HK-2 (cell line): ENCODE measurements around the gene MKS1.

Experiments
- DNase-seq: peaks from one replicate; pipeline ENCODE4 v3.0.0-alpha.2; 2018; ENCODE audit not compliant: unreplicated experiment

MKS1 gene

DNA sequence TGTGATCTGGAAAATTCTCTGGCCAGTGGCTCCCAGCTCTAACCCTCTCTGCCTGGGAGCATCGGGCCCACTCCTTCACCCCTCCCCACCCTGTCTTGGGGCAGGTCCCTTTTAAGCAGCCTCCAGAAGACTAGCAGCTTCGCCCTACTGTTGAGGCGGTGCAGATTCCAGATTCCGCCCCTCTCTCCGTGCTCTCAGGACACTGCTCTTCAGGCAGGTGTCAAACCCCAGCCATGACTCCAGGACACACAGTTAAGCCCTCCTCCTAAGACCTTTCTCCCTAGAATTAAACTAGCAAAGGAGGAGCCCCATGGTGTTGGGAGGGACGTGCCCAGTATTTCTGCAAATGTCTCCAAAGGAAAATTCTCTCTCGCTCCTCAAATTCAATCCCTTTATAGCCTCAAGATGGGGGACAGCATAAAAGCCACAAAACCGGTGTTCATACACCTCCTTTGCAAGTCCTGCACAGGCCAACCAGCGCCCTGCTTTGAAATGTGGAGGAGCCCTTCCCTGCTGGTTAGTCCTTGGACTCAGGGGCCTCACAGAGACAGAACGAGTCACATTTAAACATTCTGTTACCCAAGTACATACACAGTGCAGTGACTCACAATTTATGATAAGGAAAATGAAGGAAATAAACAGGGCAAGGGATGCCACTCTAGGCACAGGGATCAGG lies 26.5 kb upstream of the MKS1 start:
- DNase-seq = no peak

DNA sequence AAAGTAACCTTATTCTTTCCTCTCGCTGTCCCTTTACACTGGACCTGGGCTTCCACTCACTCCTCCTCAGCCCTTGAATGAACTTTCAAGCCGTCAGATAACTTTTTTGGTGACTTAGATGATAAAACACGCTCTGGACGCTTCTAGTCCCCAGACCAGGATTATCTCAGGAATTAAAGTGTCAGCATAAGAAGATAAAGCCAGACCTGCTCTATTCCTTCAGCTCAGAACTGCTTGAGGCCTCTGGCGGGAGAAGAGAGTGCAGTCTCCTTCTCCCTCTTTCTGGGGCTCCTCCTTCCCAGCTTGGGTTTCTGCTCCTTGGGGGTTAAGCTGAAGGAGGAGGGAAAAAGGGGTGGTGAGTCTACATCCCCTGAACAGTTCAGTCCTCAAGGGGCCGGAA lies 25.9 kb upstream of the MKS1 start:
- no peak for DNase-seq

DNA sequence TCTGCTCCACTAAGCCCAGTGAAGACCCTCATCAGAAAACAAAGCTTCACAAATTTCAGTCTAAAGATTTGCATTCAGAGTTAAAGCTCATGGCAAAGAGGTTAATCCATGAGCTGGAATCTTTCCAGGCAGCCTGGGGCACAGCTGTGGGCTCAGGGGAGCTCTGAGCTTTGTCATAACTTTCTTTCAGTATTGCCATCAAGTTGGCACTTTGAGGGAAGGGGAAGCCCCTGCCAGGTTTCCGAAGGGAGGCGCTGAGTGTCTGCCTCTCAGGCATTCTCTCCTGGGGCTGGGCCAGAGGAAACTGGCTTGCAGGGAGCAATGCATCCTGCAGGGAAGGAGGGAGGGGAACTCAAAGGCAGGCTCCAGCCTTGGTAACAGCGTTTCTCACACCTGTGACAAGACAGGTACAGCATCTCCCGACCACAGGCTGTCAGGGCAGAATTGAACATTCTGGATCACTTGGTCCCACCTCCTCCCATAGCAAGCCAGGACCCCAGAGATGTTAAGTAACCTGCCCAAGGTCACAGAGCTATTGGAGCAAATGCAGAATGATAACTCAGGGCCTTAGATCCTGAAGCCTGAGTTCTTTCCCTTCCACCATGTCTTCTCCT lies 23.2 kb upstream of the MKS1 start:
- no peak for DNase-seq

GRCh38 chr17:58239987-58240386 lies 20.9 kb upstream of the MKS1 start:
- DNase-seq = no peak

- DNase-seq = no peak
Measured at GRCh38 chr17:58238147-58238634, 19.1 kb upstream of the MKS1 start, which contains the start of gene LPO. Gene LPO, plus strand, starts transcription at chr17:58238584. Its CDS starts 4,396 bp downstream, at chr17:58242980.

DNA sequence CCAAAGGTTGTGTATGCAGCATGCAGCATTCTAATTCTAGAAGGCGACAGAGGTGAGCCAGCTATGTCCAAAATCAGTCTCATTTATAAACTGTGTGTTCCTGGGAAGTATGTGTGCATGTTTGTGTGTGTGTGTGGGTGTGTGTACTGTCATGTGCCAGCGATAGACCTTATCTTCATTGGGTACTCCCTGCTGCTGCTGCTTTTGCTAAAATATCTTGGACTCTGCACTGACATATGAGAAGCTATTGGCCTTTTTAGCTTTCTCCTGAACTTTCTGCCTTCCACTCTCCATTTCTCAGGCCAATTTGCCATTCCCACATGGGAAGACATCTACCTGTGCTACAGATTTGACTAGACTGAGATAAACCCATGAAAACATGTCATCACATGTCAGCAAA lies 17.3 kb upstream of the MKS1 start:
- DNase-seq = no peak

- no peak for DNase-seq
Measured at GRCh38 chr17:58235821-58236220, 16.8 kb upstream of the MKS1 start.

- no peak for DNase-seq
Measured at GRCh38 chr17:58234512-58234911, 15.5 kb upstream of the MKS1 start.

GRCh38 chr17:58233543-58233942 lies 14.5 kb upstream of the MKS1 start:
- DNase-seq = no peak

DNA sequence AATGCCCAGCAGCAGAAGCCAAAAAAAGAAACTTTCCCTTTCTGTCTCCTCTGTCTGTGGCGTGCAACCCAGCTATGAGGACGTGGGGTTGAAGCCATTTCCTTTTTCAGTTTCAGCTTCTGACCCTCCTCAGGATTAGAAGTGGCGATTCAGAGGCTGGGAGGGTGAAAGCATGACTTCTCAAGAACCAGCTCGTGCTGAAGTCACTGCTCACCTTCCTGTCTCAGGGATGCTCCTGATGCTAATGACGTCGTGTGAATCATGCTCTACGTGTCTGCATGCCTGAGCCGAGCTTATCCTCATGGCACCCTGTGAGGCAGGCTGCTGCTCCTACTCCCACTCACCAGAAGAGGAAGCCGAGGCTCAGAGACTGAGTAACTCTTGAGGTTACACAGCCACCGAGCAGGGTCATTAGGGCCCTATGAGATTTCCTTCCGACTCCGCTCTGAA lies 13.7 kb upstream of the MKS1 start:
- DNase-seq = peak; percentile 83

DNA sequence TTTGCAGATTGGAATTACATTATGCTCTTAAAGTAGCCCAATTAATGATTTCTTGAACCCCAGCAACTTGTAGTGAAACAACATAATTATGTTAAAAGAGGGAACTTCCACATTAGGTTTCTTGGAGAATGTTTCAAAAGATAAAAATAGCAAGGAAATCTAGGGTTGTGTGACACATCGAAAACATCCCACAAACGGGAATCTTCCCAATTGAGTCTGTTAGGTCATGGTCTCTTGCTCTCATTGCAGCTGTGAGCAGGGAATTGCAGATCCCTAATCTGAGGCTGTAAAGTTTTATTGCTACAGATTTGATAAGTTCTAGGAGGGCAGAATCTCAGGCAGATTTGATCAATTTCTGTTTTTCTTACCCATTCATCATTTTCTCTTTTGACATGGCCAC lies 12.6 kb upstream of the MKS1 start:
- DNase-seq = no peak

- no peak for DNase-seq
Measured at GRCh38 chr17:58229881-58230280, 10.8 kb upstream of the MKS1 start.

DNA sequence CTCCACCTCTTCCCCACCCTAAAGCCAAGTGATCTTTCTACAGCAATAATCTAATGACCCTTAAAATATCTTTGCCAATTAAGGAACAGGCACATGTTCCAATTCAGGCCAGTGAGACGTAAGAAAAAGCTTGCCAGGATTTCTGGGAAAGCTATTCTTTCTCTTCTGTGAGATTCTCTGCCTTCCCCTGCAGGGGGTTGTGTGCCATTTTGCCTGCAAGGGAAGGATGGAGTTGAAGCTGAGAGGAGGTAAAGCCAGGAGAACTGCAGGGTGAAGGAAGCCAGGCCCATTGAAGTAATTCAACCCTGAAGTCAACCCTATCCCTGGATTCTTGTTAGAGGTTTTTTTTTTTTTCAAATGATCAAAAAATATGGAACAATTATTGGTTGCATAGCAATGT lies 10.3 kb upstream of the MKS1 start:
- no peak for DNase-seq

DNA sequence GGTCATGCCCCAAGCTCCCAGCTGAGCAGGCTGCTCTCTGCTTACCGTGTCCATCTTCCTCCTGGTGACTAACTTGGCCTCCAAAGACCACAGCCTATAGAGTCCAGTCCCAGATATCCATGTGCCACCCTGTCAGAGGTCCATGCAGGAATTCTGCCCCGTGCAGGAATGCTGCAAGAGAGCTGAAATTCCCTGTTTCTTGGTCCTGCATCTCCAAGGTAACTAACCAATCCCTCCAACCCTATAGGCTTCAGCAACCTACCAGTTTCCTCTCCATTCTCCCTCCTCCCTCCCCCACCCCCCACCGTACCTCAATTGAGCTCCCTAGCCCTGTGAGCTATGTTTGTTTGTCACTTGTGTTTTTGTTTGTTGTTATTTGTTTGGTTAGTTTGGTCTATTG lies 9.6 kb upstream of the MKS1 start:
- DNase-seq = no peak

DNA sequence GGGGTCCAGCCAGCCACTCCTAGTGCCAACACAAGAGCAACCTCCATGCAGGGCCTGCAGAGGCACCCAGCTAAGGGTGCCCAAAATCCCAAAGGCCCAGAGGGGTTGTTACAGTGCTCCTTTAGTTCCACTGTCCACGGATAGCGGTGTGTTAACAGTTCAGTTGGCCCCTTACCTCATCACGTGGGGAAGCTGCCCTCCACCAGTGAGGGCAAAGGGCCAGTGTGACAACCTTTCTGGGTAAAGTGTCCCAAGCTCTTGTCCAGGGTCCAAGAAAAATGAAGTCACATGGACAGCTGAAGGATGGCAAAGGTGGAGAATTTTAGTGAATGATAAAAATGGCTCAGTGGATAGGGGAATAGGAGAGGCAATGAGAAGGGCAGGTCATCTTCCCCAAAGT lies 8.7 kb upstream of the MKS1 start:
- DNase-seq = no peak

- no peak for DNase-seq
Measured at GRCh38 chr17:58224315-58224714, 5.3 kb upstream of the MKS1 start.

DNA sequence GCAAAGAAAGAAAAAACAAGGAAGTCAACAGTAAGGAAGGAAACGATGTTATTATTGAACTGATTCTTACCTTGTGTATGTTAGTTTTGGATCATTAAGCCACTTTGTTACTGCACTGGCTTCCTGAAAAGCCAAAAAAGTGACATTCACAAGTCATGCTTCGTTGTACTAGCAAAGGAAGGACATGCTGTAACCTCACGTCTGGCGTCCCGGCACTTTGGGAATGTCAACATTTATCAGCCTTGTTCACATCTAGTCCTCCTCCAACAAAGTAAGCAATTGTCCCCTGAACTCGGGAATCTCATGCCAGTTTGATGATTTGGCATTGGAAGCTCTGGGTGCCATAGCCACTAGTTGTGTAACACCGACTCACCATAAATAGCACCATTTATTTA lies 731 bp upstream of the MKS1 start:
- DNase-seq = no peak

GRCh38 chr17:58217766-58218165 lies 1.3 kb downstream of the MKS1 start:
- no peak for DNase-seq

DNA sequence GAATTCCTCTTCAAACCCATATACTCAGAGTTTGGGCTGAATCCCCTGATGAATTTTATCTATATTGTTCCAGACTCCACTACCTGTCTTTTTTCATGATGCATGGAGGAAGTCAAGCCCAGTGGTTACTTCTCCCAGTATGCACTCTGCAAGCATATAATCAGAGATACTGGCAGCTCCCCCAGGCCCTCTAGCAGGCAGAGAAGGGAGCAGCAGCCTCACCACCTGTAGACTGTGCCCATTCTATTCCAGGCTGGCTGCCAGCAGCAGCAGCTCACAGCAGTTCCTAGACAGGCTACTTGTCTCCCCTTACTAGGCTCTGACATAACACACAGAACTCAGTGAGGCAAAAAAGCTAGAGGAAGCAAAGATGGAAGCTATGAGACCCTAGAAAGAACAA lies 3.4 kb downstream of the MKS1 start:
- DNase-seq = no peak

DNA sequence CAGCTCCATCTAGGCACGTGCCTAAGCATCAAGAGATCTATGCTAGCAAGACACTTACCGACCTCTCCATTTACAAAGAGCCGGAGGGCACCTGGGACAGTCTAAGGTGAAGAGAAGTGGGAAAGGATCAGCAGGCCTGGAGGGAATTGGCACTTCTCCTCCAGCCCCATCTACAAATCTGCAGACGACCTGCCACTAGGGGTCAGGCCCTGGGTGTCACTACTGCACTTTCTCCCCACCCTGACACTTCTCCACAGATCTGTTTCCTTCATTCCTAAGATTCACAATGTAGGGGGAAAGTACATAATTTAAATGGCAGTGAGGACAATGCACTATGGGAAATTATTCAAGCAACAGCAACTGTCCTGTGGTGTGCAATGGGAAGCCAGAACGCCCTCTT lies 8.1 kb downstream of the MKS1 start:
- no peak for DNase-seq

DNA sequence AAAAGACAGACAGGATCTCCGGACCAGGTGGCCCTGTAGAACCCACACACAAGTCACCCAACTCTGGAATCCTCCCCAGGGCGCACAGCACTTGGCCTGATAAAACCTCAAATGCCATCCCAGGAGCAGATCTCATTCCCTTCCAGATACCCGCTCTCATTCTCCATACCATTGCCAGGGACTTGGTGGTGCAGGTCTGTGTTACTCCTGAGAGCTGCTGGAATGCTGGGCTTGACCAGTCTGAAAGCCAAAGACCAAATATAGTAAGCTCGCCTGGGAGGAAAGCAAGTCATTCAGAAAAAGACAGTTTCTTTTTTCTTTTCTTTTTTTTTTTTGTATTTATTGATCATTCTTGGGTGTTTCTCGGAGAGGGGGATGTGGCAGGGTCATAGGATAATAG lies 10.7 kb downstream of the MKS1 start:
- no peak for DNase-seq

GRCh38 chr17:58207451-58207850 lies 11.6 kb downstream of the MKS1 start:
- DNase-seq = no peak

- DNase-seq = no peak
Measured at GRCh38 chr17:58205936-58206335, 13.1 kb downstream of the MKS1 start.

GRCh38 chr17:58204796-58205195 lies 14.3 kb downstream of the MKS1 start:
- no peak for DNase-seq
